Neural progenitor cell (in vitro differentiated cells): ENCODE results near the gene RLF.

Source experiments
- EZH2 ChIP-seq: fragments of 200-600 bp; sonication (generic); IDR thresholded peaks from 2 replicates; pipeline ENCODE4 v1.6.1; 2017; ENCODE audit warnings: antibody characterized with exemption, mild to moderate bottlenecking, moderate library complexity
- EZH2phosphoT487 ChIP-seq: fragments of 200-600 bp; sonication (generic); IDR thresholded peaks from 2 replicates; pipeline ENCODE4 v1.6.1; 2017; ENCODE audit warnings: antibody characterized with exemption
- TF ChIP-seq, protein P1 (sequence below): fragments of 200-600 bp; sonication (generic); IDR thresholded peaks from 2 replicates; pipeline ENCODE4 v1.5.1; 2017; ENCODE audit warnings: antibody characterized with exemption, mild to moderate bottlenecking

DNA sequence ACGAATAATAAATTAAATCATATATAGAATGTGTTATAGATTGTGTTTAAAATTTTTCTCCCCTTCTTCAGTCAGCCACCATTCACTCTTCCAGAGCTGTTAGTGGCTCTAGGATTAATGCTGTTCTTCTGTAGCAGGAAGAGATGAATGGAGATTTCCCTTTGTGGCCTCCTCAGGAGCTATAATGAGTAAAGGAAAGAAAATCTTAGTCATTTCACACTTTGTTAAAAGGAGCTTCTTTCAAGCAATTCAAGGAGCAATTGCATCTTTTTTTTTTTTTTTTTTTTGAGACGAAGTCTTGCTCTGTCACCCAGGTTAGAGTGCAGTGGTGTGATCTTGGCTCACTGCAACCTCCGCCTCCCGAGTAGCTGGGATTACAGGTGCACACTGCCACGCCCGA is 62.9 kb downstream of the RLF start:
- TF ChIP-seq EZH2phosphoT487 (no peak), EZH2 (no peak)
- TF ChIP-seq, protein P1, sequence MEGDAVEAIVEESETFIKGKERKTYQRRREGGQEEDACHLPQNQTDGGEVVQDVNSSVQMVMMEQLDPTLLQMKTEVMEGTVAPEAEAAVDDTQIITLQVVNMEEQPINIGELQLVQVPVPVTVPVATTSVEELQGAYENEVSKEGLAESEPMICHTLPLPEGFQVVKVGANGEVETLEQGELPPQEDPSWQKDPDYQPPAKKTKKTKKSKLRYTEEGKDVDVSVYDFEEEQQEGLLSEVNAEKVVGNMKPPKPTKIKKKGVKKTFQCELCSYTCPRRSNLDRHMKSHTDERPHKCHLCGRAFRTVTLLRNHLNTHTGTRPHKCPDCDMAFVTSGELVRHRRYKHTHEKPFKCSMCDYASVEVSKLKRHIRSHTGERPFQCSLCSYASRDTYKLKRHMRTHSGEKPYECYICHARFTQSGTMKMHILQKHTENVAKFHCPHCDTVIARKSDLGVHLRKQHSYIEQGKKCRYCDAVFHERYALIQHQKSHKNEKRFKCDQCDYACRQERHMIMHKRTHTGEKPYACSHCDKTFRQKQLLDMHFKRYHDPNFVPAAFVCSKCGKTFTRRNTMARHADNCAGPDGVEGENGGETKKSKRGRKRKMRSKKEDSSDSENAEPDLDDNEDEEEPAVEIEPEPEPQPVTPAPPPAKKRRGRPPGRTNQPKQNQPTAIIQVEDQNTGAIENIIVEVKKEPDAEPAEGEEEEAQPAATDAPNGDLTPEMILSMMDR = no peak
